ENCODE data around the gene ZBTB46. TPM values are rescaled to one million over a fixed set of nuclear protein-coding genes. Genes with fewer than 3 reads are reported as not detected.
"Not testable (repeated sequence)": the region's sequence is repeated elsewhere in the genome, so short reads cannot be mapped to it uniquely, and the experiment has no call there.

The ZBTB46 gene
- total RNA-seq, 1 donor from 2014 or later = 0.58 TPM

DNA sequence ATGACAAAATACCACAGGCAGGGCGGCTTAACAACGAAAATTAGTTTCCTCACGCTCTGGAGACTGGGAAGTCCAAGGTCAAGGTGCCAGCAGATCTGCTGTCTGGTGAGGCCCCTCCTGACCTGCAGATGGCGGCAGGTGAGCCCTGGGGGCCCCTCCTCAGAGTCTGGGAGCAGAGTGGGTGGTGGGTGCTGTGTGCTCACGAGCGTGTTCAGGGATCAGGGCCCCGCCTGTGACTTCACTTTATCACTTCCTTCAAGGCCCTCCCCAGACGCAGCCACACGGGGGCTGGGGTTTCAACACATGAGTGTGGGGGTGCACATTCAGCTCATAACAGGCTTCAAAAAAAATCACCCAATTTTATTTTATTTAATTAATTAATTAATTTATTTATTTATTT is 52.2 kb downstream of the ZBTB46 start:
- TF ChIP-seq, protein P1, sequence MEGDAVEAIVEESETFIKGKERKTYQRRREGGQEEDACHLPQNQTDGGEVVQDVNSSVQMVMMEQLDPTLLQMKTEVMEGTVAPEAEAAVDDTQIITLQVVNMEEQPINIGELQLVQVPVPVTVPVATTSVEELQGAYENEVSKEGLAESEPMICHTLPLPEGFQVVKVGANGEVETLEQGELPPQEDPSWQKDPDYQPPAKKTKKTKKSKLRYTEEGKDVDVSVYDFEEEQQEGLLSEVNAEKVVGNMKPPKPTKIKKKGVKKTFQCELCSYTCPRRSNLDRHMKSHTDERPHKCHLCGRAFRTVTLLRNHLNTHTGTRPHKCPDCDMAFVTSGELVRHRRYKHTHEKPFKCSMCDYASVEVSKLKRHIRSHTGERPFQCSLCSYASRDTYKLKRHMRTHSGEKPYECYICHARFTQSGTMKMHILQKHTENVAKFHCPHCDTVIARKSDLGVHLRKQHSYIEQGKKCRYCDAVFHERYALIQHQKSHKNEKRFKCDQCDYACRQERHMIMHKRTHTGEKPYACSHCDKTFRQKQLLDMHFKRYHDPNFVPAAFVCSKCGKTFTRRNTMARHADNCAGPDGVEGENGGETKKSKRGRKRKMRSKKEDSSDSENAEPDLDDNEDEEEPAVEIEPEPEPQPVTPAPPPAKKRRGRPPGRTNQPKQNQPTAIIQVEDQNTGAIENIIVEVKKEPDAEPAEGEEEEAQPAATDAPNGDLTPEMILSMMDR (conservative IDR thresholded peaks at IDR 0.05; ENCODE audit: low read depth, low read length) = no peak
- H3K4me3 ChIP-seq (ENCODE audit: low read depth, low read length) = no peak overlapping the region
- DNase-seq (ENCODE audit: low read depth) = no peak

DNA sequence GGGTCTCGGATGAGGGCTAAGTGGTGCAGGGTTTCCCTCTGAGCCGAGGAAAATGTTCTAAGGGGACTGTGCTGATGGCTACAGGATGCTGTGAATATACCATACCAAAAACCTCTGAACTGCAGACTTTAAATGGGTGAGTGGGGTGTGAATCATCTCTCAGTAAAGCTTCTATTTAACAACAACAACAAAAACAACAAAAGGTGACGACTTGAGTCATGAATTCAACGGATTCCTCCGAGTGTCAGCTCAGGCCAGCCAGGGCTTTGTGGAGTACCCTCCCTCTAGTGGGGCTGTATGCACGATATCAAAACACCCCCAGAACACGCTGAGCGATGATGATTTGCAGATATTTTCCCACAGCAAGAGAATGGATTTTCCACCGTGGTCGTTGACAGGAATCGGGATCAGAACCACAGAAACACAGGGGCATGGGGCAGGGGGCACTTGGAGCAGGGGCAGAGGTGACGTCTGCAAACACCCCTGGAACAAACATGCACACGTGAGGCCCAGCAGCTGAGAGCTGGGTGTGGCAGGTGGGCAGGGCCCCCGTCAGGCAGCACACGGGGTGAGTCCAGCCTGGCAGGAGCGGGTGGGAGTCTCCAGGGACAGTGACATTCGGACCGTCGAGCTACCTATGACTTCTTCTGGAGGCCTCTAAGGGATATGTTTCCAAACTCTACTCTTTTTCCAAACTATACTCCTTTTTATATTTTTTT is 52.9 kb downstream of the ZBTB46 start:
- H3K4me3 ChIP-seq (ENCODE audit: low read depth, low read length) = no peak overlapping the region
- TF ChIP-seq, protein P1 (conservative IDR thresholded peaks at IDR 0.05; ENCODE audit: low read depth, low read length) = no peak
- DNase-seq (ENCODE audit: low read depth) = no peak

DNA sequence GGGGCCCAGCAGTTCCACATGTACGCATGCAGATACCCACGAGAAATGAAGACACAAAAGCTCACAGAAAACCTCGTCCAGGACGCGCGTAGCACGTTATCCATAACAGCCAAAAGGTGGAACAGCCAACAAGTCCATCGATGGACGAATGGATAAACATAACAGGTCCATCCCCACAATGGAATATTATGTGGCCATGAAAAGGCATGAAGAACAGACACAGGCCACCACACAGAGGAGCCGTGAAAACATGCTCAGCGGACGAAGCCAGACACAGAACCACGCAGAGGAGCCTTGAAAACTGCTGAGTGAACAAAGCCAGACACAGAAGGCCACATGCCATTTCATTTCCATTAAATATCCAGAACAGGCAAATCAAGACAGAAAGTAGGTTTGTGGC is 53.5 kb downstream of the ZBTB46 start:
- DNase-seq (ENCODE audit: low read depth) = no peak
- no peak overlapping the region for H3K4me3 ChIP-seq (ENCODE audit: low read depth, low read length)
- TF ChIP-seq, protein P1 (conservative IDR thresholded peaks at IDR 0.05; ENCODE audit: low read depth, low read length) = no peak

DNA sequence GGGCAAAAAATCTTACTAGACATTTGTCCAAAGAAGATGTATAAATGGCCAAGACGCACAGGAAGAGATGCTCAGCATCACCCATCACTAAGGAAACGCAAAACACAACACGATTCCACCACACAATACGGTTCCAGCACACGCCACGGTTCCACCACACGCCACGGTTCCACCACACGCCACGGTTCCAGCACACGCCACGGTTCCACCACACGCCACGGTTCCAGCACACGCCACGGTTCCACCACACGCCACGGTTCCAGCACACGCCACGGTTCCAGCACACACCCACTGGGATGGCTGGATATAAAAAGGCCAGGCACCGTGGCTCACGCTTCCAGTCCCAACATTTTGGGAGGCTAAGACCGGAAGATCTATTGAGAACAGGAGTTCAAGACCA is 54.2 kb downstream of the ZBTB46 start:
- not testable (repeated sequence) for DNase-seq (ENCODE audit: low read depth)

DNA sequence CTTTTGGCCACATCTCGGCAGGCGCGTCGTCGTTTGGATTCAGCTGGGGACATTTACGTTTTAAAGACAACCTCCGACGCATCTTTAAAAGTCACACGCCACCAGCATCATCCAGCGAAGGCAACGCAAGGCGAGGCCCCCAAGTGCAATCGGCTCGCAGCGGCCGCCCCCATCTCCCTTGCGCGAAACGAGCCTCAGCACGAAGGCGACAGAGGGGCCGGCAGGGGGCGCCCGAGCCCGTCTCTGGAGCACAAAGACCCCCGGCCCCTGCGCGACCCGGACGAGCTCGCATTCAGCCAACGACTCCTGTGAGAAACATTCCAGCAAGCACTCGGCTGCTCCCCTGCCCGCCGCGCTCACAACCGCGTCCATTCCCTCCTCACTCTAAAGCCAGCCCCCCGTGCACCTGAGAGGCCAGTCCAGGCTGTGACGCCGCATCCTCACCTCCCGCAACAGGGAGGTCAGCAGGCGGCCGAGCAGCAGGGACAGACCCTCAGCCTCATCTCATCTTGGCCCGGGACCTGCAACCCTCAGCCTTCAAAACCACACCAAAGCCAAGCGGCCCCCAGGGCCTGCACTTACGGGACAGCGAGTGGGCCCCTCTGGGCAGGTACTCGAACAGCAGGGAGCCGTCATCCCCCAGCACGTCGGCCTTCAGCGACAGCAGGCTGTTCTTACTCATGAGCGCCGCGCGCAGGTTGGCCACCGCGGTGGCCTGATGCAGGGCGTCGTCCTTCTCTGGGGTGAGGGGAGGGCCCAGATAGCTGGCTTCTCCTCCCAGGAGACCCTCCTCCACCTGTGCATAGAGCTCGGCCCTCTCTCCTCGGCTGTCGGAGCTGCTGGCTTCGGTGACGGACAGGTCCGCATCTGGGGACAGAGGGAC is 55.7 kb downstream of the ZBTB46 start:
- no peak overlapping the region for H3K4me3 ChIP-seq (ENCODE audit: low read depth, low read length)
- TF ChIP-seq, protein P1 (conservative IDR thresholded peaks at IDR 0.05; ENCODE audit: low read depth, low read length) = peak; percentile 41
- no peak for DNase-seq (ENCODE audit: low read depth)

More for the DNA sequence above, 54.2 kb downstream of the ZBTB46 start:
- not testable (repeated sequence) for H3K4me3 ChIP-seq (ENCODE audit: low read depth, low read length)

DNA sequence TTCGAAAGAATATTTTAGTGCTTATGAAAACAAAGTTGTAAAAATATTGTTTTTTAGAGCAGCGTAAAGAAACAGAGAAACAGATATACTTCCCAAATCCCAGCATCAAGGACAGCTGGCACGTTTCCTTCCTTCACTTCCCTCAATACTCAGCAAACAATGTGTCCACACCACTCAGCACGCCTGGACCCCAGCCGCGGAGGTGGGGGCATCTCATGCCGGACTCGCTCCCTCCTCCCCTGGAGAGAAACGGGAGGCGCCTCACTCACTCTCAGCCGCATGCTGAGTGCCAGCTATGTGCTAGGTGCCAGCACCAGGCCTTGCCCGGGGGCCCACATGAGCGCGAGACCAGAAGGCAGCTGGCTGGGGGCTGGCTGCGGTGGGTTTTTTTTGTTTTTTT is 56.8 kb downstream of the ZBTB46 start:
- DNase-seq (ENCODE audit: low read depth) = no peak
- no peak overlapping the region for H3K4me3 ChIP-seq (ENCODE audit: low read depth, low read length)
- TF ChIP-seq, protein P1 (conservative IDR thresholded peaks at IDR 0.05; ENCODE audit: low read depth, low read length) = no peak

DNA sequence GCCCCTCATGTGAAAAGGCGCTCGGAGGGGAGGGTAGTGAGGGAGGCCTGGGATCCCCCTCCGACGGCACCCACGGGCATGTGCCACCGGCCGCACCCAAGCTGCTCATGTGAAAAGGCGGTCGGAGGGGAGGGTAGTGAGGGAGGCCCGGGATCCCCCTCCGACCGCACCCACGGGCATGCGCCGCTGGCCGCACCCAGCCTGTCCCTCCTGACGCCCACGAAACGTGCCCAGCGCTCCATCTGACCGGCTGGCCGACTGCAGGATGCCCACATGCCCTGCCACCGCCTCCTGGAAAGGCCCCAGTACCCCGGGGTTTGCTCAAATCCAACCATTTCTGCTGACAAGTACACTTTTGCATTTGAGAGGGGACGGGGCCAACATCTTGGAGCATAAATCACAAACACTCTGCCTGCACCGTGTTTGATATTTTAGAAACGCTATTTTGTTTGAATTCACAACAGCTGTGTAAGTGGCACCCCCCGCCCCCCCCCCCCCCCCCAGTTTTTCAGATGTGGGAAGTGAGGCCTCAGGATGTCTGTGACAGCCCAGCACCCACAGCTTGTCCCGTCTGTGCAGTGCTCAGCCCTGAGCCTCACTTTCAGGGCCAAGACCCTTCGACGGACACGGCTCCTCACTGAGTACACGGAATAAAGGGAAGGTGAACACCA is 57.4 kb downstream of the ZBTB46 start:
- TF ChIP-seq, protein P1 (conservative IDR thresholded peaks at IDR 0.05; ENCODE audit: low read depth, low read length) = no peak
- no peak overlapping the region for H3K4me3 ChIP-seq (ENCODE audit: low read depth, low read length)
- no peak for DNase-seq (ENCODE audit: low read depth)

All from epithelial cell of proximal tubule (primary cell).